HepG2 (cell line): ENCODE results near the gene RSKR. TPM values are rescaled to one million over a fixed set of nuclear protein-coding genes. Genes with fewer than 3 reads are reported as not detected.

Source experiments
- AGO1 ChIP-seq: fragments of 200-400 bp; formaldehyde crosslinking; IDR thresholded peaks from 2 replicates; pipeline ENCODE4 v1.6.1; 2017; ENCODE audit warnings: mild to moderate bottlenecking, low read depth, low read length, moderate library complexity; ENCODE audit not compliant: poor library complexity, severe bottlenecking
- AKAP8 ChIP-seq: sonication (generic); formaldehyde crosslinking; IDR thresholded peaks from 2 replicates; pipeline ENCODE4 v1.5.1; 2020; ENCODE audit warnings: mild to moderate bottlenecking, missing genetic modification reagents
- CEBPB ChIP-seq: IDR thresholded peaks from 2 replicates; pipeline ENCODE4 v1.6.1; 2011; ENCODE audit warnings: low read depth, low read length, improper control_type of control experiment, borderline replicate concordance
- CENPBD1 ChIP-seq: sonication (generic); formaldehyde crosslinking; IDR thresholded peaks from 2 replicates; pipeline ENCODE4 v1.8.0; 2022; ENCODE audit warnings: missing genetic modification reagents, low read depth, mild to moderate bottlenecking, borderline replicate concordance
- ELF4 ChIP-seq: sonication (generic); formaldehyde crosslinking; IDR thresholded peaks from 2 replicates; pipeline ENCODE4 v1.5.0; 2020; ENCODE audit warnings: missing genetic modification reagents, mild to moderate bottlenecking, moderate library complexity, borderline replicate concordance
- EP300 ChIP-seq, 3 experiments: sonication (generic) in 1 of 3; formaldehyde crosslinking in 1 of 3; IDR thresholded peaks; 2 replicates each; pipeline versions ENCODE4 v1.5.1 to v1.6.1; 2011 to 2020; ENCODE audit warnings: low read depth in 2 of 3, low read length in 2 of 3, borderline replicate concordance in 1 of 3, improper control_type of control experiment in 1 of 3, mild to moderate bottlenecking in 1 of 3, missing genetic modification reagents in 1 of 3, moderate library complexity in 1 of 3
- JUNB ChIP-seq: sonication (generic); formaldehyde crosslinking; IDR thresholded peaks from 2 replicates; pipeline ENCODE4 v1.8.0; 2022; ENCODE audit warnings: missing genetic modification reagents, mild to moderate bottlenecking, borderline replicate concordance
- KDM5B ChIP-seq: sonication (generic); formaldehyde crosslinking; IDR thresholded peaks from 2 replicates; pipeline ENCODE4 v1.4.0; 2020; ENCODE audit warnings: missing genetic modification reagents, mild to moderate bottlenecking, borderline replicate concordance
- MATR3 ChIP-seq: sonication (generic); formaldehyde crosslinking; IDR thresholded peaks from 2 replicates; pipeline ENCODE4 v1.4.0; 2020; ENCODE audit warnings: missing genetic modification reagents
- RNF2 ChIP-seq: fragments of 450-650 bp; conservative IDR thresholded peaks from 2 replicates; pipeline ENCODE4 v1.6.1; 2016; ENCODE audit warnings: low read depth
- ZBTB3 ChIP-seq: sonication (generic); formaldehyde crosslinking; IDR thresholded peaks from 2 replicates; pipeline ENCODE4 v1.4.0; 2020; ENCODE audit warnings: low read depth, mild to moderate bottlenecking, moderate library complexity, missing genetic modification reagents, borderline replicate concordance
- ZBTB8A ChIP-seq: sonication (generic); formaldehyde crosslinking; IDR thresholded peaks from 2 replicates; pipeline ENCODE4 v1.4.0; 2020; ENCODE audit warnings: mild to moderate bottlenecking, low read depth, missing genetic modification reagents, borderline replicate concordance
- ZNF329 ChIP-seq: sonication (generic); formaldehyde crosslinking; IDR thresholded peaks from 2 replicates; pipeline ENCODE4 v1.9.0; 2021; ENCODE audit warnings: low read depth, mild to moderate bottlenecking, missing genetic modification reagents
- ZNF354B ChIP-seq: sonication (generic); formaldehyde crosslinking; IDR thresholded peaks from 2 replicates; pipeline ENCODE4 v1.8.0; 2022; ENCODE audit warnings: mild to moderate bottlenecking, missing genetic modification reagents
- ZNF629 ChIP-seq: sonication (generic); formaldehyde crosslinking; conservative IDR thresholded peaks from 2 replicates; pipeline ENCODE4 v1.5.0; 2020; ENCODE audit warnings: missing genetic modification reagents
- polyA plus RNA-seq, 8 experiments: library from polyadenylated mRNA; depleted of rRNA in 3 of 8; stranded (reverse) in 7 of 8; unstranded in 1 of 8; fragments of >200 nt; fragmentation: Illumina TruSeq in 4 of 8; extraction: Trizol in 4 of 8; gene quantifications; 2 replicates each; pipeline versions ENCODE4 v1.2.1 to v1.2.3, GENCODE V29; 2011 to 2016; ENCODE audit warnings: low read depth in 4 of 8, missing spikeins in 1 of 8, mixed read lengths in 1 of 8; ENCODE audit not compliant: insufficient read depth in 1 of 8
- total RNA-seq, 5 experiments: library from RNA; depleted of rRNA; stranded (reverse); fragments of >200 nt; fragmentation: Illumina TruSeq; extraction: Trizol; gene quantifications; 2 replicates each; pipeline ENCODE4 v1.2.3, GENCODE V29; 2016; ENCODE audit warnings: low read depth in 1 of 5
- TF ChIP-seq, protein P1 (sequence below), 2 experiments: fragments of 450-650 bp in 1 of 2; sonication (generic) in 1 of 2; formaldehyde crosslinking; IDR thresholded peaks; 2 replicates each; pipeline versions ENCODE4 v1.5.0 to v1.8.0; 2020 to 2022; ENCODE audit warnings: mild to moderate bottlenecking in 1 of 2, missing genetic modification reagents in 1 of 2
- TF ChIP-seq, protein P2 (sequence below): sonication (generic); IDR thresholded peaks from 2 replicates; pipeline ENCODE4 v1.6.1; 2016; ENCODE audit warnings: low read depth, borderline replicate concordance
- TF ChIP-seq, protein P3 (sequence below), 2 experiments: sonication (generic) in 1 of 2; formaldehyde crosslinking in 1 of 2; IDR thresholded peaks; 2 replicates each; pipeline versions ENCODE4 v1.4.0 to v1.6.1; 2018 to 2020; ENCODE audit warnings: missing genetic modification reagents in 2 of 2, borderline replicate concordance in 1 of 2, low read depth in 1 of 2, mild to moderate bottlenecking in 1 of 2, missing biosample characterization in 1 of 2

The RSKR gene
- total and polyA plus RNA-seq, 2 of the 13 experiments (the other 11 are each of a cell fraction or from before 2014, with no cell fraction given), result 5.0 to 10.4 TPM

DNA sequence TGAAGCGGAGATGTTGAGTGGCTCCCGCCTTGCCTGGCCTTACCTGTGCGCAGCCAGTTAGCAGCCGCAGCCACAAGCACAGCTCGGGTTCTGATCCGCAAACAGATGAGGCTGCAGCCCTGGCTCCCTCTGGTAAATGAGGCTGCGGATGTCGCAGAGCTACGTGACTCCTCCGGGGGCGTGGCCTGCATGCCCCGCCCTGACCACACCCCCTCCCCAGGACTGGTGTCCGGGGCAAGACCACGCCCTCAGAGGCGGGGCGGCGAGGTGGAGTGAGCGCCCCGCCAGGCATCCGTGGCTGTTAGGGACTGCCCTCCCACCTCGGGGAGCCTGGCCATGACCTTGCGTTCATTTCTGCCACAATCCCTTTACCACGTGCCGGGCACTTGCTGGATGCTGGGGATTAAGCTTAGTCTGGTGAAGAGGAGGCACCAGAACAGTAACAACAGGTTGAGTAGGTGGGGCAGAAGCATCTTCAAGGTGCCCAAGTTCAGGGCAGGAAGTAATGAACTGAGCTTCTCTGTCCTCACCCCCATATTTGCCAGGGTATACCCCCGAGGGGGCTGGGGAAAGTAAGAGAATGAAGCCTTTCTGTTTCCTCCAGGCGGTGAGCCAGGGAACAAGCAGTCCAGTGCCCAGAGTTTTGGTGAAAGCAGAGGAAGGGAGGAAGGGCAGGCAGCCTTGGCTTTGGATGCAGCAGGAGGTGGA lies 37.1 kb downstream of the RSKR start, which contains the start of gene ALDOC (continued):
- TF ChIP-seq ZNF629 (CRISPR knock-in tag) (peak; percentile 23; the same call in 1 of the 2 replicates), JUNB (CRISPR knock-in tag) (no peak), MATR3 (no peak), ZBTB8A (CRISPR knock-in tag) (no peak), EP300 (IDR thresholded peaks at IDR 0.05; ENCODE audit: low read depth in 2 of 2, low read length in 2 of 2) (no peak; a peak in 1 of 4 replicates), EP300 (CRISPR knock-in tag; IDR thresholded peaks at IDR 0.05; ENCODE audit: borderline replicate concordance) (peak; percentile 45; the same call in 1 of the 2 replicates), CEBPB (no peak), CENPBD1 (CRISPR knock-in tag) (no peak), AGO1 (no peak), AKAP8 (CRISPR knock-in tag) (0 out of 2 replicates have a peak, but pooled peaks have one; percentile 31), ZBTB3 (CRISPR knock-in tag) (peak; percentile 44; the same call in 1 of the 2 replicates), ZNF329 (CRISPR knock-in tag) (no peak), KDM5B (CRISPR knock-in tag) (no peak), RNF2 (peak; percentile 75; the same call in 1 of the 2 replicates), ELF4 (CRISPR knock-in tag) (no peak), ZNF354B (CRISPR knock-in tag) (no peak)
- TF ChIP-seq, protein P1, sequence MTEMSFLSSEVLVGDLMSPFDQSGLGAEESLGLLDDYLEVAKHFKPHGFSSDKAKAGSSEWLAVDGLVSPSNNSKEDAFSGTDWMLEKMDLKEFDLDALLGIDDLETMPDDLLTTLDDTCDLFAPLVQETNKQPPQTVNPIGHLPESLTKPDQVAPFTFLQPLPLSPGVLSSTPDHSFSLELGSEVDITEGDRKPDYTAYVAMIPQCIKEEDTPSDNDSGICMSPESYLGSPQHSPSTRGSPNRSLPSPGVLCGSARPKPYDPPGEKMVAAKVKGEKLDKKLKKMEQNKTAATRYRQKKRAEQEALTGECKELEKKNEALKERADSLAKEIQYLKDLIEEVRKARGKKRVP (CRISPR knock-in tag; IDR thresholded peaks at IDR 0.05), result no peak
- TF ChIP-seq, protein P2, sequence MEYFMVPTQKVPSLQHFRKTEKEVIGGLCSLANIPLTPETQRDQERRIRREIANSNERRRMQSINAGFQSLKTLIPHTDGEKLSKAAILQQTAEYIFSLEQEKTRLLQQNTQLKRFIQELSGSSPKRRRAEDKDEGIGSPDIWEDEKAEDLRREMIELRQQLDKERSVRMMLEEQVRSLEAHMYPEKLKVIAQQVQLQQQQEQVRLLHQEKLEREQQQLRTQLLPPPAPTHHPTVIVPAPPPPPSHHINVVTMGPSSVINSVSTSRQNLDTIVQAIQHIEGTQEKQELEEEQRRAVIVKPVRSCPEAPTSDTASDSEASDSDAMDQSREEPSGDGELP, result no peak
- TF ChIP-seq, protein P3, sequence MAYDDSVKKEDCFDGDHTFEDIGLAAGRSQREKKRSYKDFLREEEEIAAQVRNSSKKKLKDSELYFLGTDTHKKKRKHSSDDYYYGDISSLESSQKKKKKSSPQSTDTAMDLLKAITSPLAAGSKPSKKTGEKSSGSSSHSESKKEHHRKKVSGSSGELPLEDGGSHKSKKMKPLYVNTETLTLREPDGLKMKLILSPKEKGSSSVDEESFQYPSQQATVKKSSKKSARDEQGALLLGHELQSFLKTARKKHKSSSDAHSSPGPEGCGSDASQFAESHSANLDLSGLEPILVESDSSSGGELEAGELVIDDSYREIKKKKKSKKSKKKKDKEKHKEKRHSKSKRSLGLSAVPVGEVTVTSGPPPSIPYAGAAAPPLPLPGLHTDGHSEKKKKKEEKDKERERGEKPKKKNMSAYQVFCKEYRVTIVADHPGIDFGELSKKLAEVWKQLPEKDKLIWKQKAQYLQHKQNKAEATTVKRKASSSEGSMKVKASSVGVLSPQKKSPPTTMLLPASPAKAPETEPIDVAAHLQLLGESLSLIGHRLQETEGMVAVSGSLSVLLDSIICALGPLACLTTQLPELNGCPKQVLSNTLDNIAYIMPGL (CRISPR knock-in tag; IDR thresholded peaks at IDR 0.05; ENCODE audit: borderline replicate concordance in 1 of 2, low read depth in 1 of 2), result 0 out of 4 replicates have a peak, but pooled peaks of 1 of the 2 experiments have one; percentile 53
